GM19238 (cell line): ENCODE measurements around the gene CFL1.

Experiments
- DNase-seq: peaks from one replicate; pipeline ENCODE4 v3.0.0; 2011; ENCODE audit warnings: low spot score; ENCODE audit not compliant: insufficient read length

The CFL1 gene

DNA sequence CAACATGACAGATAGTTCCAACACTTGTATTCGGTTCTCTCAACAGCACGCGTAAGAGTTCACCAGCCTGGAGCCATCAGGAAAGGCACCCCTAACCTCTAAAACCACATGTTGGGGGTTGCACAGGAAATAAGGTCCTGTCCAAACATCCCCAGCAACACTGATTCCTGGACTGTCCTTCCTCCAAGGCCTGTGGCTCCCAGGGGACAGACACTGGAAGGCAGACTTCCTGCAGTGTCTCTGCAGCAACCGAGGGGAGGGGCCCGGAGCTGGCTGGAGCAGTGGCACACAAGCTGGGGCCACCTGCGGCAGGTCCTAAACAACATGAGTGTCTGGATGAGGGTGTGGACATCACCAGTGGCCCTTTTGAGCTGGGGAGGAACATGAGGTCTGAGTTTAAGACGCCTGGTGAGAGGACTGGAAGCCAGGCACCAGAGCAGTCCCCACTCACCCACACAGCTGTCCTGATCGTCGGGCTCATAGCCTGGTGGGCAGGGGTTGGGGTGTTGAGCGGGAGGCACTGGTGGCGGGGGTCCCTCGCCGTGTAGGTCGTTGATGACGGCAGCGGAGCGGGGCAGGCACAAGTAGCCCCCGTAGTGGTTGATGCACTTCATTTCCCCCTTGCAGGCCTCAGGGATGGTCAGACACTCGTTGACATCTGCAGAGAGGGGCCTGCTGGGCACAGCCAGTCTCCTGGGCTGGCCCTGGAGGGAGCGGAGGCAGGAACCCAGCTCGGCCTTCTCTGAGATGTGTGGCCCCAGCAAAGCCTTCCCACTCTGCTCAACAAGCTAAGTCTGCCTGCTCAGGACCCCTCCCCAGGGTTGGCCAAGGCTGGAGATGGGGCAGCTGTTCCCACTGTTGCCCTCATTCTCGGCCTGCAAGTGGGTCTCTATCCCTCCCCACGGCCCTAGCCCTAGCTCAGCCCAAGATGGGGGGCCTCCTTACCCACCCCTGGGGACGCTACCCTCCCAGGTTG lies 13.0 kb upstream of the CFL1 start:
- no peak for DNase-seq

DNA sequence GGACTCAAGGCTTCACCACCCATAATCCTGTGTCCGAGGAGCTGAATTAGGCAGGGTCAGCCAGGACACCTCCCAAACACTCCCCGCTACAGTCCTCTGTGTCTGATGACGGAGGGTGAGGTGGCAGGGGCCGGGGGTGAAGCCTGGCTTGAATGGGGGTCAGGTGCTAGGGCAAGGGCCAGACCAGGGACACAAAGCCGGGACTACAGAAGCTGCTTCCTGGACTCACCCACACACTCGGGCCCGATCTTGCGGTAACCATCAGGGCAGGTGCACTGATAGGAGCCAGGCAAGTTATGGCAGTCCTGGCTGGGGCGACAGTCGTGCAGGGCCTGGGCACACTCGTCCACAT lies 12.3 kb upstream of the CFL1 start:
- no peak for DNase-seq

- no peak for DNase-seq
Observed at GRCh38 chr11:65869643-65870306, 11.8 kb upstream of the CFL1 start.

DNA sequence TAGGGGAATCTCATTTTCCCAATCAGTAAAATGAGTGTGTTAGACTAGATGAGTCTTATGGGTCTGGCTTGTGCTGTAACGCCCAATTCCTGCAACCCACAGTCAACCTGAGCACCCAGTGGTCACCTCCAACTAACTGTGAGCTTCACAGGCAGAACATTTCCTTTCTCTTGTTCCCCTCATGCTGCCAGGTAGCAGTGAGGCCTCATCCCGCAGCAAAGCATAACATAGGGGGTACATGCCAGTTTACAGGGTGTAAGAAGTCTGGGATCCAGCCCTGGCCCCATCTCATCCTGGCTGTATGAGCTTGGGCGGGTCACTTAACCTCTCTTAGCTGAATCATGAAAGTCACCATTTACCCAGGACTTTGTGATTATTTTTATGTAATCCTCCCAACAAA lies 10.9 kb upstream of the CFL1 start:
- DNase-seq = no peak

DNA sequence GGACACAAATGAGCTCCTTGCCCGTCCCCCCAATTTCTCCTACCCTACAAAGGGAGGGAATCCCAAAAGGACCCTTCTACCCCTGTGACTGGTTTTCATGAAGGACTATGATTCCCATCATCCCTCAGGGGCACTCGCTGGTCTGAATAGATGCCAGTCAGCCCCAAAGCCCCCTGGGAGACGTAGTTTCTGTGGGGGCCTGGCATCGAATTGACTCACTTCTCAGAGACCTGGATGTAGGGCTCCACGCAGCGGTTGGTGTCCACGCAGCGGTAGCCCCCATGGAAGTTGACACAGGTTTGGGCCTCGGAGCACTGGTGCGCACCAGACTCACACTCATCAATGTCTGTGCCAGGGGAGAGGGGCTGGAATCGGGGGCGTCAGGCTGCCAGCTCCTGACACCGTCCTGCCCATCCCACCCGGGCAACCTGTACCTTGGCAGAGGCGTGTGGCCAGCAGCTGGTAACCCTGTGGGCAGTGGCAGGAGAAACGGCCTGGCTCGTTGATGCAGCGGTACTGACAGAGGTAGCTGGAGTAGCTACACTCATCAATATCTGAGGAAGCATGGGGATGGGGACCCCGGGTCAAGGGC lies 10.2 kb upstream of the CFL1 start:
- DNase-seq = no peak

GRCh38 chr11:65867284-65868071 lies 9.5 kb upstream of the CFL1 start:
- DNase-seq = no peak

DNA sequence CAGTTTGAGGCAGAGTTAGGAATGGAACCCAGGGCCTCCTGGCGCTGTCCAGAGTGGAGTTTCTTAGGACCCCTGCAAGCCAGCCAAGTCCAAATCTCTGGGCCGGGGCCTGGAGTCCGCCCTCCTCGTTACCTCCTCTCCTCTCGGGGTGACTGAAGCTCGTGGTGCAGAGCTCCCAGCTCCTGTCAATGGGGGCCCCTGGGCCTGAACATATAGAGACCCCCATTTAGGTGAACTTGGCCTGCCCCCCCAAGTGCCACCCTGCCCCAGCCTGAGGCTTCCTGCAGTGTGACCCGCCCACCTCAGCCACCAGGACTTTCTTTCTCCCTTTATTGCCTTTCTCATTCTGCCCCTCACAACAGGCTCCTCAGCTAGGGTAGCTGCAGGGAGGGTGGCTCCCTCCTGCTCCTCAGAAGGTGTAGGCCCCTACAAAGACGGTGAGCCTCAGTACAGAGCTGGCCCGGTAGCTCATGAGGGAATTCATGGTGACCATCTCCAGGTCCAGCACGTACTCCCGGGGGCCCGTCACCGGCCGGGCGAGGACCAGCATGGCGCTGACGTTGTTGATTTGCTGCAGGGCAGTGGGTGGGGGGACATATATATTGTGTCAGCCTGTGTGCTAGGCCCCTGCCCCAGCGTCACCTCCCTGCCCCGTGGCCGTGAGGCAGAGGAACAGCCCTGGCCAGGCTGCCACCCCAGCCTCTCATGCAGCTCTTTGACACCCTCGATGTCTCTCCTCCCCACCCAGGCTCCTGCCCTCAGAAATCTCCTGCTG lies 8.7 kb upstream of the CFL1 start:
- DNase-seq = no peak

DNA sequence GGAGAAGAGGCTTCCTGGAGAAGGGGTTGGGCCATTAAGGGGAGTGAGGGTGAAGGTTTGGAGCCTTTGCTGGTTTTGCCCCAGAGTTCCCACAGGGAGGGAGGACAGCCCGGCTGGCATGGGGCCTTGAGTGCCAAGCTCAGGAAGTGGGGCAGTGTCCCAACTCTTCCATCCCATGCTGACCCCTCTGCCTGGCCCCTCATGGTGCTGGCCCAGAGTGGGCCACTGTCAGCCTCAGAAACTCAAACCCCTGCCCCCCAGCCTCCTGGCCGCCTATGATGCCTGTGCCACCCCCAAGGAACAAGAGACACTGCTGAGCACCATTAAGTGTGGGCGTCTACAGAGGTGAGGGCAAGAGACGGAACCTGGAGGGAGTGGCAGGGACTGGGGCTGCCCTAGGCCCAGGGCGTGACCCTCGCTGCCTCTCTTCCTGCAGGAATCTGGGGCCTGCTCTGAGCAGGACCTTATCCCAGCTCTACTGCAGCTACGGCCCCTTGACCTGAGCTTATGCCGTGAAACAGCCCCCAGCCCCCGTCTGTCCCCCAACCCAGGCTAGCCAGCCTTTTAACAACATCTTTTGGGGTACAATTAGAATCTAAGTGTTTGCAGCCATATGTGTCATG lies 7.7 kb upstream of the CFL1 start:
- no peak for DNase-seq

DNA sequence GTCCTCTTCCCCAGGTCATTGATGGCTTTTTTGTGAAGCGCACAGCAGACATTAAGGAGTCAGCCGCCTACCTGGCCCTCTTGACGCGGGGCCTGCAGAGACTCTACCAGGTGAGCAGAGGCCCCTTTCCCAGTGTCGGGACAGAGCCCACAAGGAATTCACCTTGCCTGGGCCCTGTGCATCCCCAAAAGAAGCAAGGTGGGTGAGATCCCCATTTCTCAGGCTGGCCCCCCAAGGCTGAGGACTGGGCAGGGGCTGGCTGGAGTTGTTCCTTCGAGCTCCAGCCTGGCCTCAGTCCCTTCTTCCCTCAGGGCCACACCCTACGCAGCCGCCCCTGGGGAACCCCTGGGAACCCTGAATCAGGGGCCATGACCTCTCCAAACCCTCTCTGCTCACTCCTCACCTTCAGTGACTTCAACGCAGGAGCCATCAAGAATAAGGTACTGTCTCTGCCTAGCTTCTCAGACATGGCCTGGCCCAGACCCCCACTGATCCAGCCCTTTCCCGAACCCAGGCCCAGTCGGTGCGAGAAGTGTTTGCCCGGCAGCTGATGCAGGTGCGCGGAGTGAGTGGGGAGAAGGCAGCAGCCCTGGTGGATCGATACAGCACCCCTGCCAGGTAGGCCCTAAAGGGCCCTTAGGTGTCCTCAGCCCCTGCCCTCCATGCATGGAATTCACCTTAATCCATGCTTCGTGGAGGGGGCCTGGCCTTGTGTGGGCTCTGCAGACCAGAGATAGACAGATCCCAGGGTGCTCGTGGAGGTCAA lies 6.9 kb upstream of the CFL1 start:
- no peak for DNase-seq

GRCh38 chr11:65863889-65864705 lies 6.1 kb upstream of the CFL1 start:
- DNase-seq = no peak

DNA sequence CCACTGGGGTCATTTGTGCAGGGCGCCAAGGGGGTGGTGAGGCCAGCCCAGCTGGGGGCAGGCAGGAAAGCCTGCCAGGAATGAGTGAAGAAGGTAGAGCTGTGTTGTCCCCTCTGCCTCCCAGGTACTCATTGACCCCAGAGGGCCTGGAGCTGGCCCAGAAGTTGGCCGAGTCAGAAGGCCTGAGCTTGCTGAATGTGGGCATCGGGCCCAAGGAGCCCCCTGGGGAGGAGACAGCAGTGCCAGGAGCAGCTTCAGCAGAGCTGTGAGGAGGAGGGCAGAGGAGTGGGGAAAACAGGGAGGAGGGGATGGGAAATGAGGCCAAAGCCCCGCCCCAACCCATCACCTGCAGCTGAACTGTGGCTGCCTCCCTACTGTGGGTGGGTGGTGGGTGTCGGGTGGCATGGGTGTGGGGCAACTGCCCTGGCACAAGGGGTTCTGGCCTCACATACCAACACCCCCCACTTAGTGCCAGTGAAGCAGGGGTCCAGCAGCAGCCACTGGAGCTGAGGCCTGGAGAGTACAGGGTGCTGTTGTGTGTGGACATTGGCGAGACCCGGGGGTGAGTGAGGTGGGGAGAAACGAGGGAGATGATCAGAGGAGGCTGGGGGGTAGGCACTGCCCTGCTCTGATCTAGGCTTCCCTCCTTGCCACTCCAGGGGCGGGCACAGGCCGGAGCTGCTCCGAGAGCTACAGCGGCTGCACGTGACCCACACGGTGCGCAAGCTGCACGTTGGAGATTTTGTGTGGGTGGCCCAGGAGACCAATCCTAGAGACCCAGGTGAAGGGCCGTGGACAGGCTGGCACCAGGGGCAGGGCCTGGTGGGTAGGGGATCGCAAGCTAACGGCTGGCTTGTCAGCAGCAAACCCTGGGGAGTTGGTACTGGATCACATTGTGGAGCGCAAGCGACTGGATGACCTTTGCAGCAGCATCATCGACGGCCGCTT lies 5.2 kb upstream of the CFL1 start:
- DNase-seq = no peak

- no peak for DNase-seq
Observed at GRCh38 chr11:65862191-65862735, 4.3 kb upstream of the CFL1 start.

GRCh38 chr11:65861533-65862183 lies 3.7 kb upstream of the CFL1 start:
- DNase-seq = no peak

DNA sequence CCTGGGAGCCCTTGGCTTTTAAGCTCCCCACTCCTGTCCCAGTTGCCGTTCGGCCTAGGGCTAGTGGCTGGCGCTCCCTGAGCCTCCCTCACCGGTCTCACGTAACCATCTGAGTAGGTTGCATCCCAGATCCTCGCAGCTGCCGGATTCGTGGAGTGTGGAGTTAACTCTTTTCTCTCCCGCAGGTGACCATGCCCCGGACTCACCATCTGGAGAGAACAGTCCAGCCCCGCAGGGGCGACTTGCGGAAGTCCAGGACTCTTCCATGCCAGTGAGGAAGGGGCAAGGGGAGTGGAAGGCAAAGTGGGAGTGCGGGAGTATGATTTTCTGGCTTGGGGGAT lies 3.2 kb upstream of the CFL1 start:
- no peak for DNase-seq

DNA sequence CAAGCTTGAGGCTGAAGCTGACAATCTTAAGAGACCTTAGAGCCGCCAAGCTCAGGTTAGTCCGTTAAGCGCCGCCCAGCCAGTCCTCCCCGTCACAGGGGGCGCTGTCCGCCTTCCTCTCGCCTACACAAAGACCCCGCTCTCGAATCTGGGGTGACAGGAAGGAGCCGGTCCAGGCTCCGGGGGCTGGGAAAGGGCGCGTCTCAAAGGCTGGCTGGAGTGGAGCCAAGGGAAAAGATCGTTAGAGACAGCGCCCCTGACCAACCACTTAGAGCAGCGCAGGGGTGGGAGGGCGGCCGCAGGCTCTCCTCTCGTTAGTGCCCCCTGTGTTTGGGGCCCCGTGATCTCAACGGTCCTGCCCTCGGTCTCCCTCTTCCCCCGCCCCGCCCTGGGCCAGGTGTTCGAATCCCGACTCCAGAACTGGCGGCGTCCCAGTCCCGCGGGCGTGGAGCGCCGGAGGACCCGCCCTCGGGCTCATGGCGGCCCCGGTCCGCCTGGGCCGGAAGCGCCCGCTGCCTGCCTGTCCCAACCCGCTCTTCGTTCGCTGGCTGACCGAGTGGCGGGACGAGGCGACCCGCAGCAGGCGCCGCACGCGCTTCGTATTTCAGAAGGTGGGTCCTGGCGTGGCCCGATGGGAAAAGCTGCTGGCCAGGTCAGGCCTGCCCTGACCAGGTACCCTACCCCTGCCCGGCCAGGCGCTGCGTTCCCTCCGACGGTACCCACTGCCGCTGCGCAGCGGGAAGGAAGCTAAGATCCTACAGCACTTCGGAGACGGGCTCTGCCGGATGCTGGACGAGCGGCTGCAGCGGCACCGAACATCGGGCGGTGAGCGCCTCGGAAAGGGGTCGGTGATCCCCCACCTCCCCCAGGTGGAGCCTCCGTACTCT lies 2.5 kb upstream of the CFL1 start, which contains the start of gene MUS81:
Gene MUS81 (plus strand): TSS at position 156 of the 887 bp plus-strand sequence. CDS start 321 bp downstream, at position 477.
- peak; percentile 93 for DNase-seq

GRCh38 chr11:65859812-65860277 lies 1.9 kb upstream of the CFL1 start:
- DNase-seq = no peak
